Epithelial cell of esophagus (primary cell): ENCODE data around the gene QSOX1.

Experiments
- DNase-seq: peaks from one replicate; pipeline ENCODE4 v3.0.0; 2010; ENCODE audit warnings: low read depth
- H3K4me3 ChIP-seq: 2 replicates; pipeline ENCODE4 v1.5.1; 2011; ENCODE audit warnings: mild to moderate bottlenecking, low read length, control low read depth
- CTCF ChIP-seq: IDR thresholded peaks from 2 replicates; pipeline ENCODE4 v1.5.1; 2011; ENCODE audit warnings: low read depth, mild to moderate bottlenecking, low read length, control low read depth, inconsistent platforms; ENCODE audit not compliant: insufficient read depth; ENCODE audit errors: missing control alignments

The QSOX1 gene

GRCh38 chr1:180218806-180219765 lies 64.4 kb downstream of the QSOX1 start:
- no peak overlapping the region for H3K4me3 ChIP-seq
- no peak for DNase-seq

GRCh38 chr1:180219776-180220175 lies 65.1 kb downstream of the QSOX1 start:
- no peak for DNase-seq
- no peak overlapping the region for H3K4me3 ChIP-seq
- no peak for TF ChIP-seq CTCF

More at GRCh38 chr1:180218806-180219765, 64.4 kb downstream of the QSOX1 start:
- no peak for TF ChIP-seq CTCF

GRCh38 chr1:180221462-180221861 lies 66.8 kb downstream of the QSOX1 start:
- no peak overlapping the region for H3K4me3 ChIP-seq
- TF ChIP-seq CTCF: no peak
- DNase-seq: no peak

- no peak overlapping the region for H3K4me3 ChIP-seq
- no peak for DNase-seq
- no peak for TF ChIP-seq CTCF
Observed at GRCh38 chr1:180224902-180225301, 70.2 kb downstream of the QSOX1 start.

- no peak for TF ChIP-seq CTCF
- DNase-seq: no peak
- H3K4me3 ChIP-seq: no peak overlapping the region
Observed at GRCh38 chr1:180225403-180225802, 70.7 kb downstream of the QSOX1 start.

- H3K4me3 ChIP-seq: no peak overlapping the region
- DNase-seq: no peak
- no peak for TF ChIP-seq CTCF
Observed at GRCh38 chr1:180227861-180228647, 73.4 kb downstream of the QSOX1 start.
